SH-SY5Y (cell line): ENCODE results near the gene MAP3K5.

Experiments
- GATA2 ChIP-seq: IDR thresholded peaks from 2 replicates; pipeline ENCODE4 v1.6.1; 2011; ENCODE audit warnings: mild to moderate bottlenecking, low read depth, low read length
- GATA3 ChIP-seq: IDR thresholded peaks from 2 replicates; pipeline ENCODE4 v1.6.1; 2011; ENCODE audit warnings: low read depth, mild to moderate bottlenecking, low read length, moderate library complexity

DNA sequence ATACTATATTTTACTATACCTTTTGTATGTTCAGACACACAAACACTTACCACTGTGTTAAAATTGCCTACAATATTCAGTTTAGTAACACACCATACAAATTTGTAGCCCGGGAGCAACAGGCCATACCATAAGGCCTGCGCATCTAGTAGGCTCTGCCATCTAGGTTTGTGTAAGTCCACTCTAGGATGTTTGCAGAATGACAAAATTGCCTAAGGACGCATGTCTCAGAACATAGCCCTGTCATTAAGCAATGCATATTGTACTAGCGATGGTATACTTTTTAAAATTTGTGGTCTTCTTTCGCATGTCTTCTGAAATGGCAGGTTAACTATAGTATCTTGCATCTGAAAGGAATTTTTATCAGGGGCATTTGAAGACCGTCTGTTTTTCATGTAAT lies 215.5 kb downstream of the MAP3K5 start:
- TF ChIP-seq GATA2 = no peak
- no peak for TF ChIP-seq GATA3
